Activated T-helper 1 cell treated with anti-CD3 and anti-CD28 coated beads, Interleukin-12 subunit alpha, Interleukin-12 subunit beta, Interleukin-2, Interleukin-4 antibody, amounts not matched to agents 30 ng/mL and 10 ng/mL and 1 ng/mL, durations not matched to agents 14 hours and 24 hours and 36 hours (primary cell): ENCODE measurements around the gene PDE3A. TPM values are rescaled to one million over a fixed set of nuclear protein-coding genes. Genes with fewer than 3 reads are reported as not detected.
"Not testable (repeated sequence)": the region's sequence is repeated elsewhere in the genome, so short reads cannot be mapped to it uniquely, and the experiment has no call there.

Source experiments
- DNase-seq: peaks from one replicate; pipeline ENCODE4 v3.0.0; 2021; ENCODE audit warnings: low spot score
- H3K27ac Mint-ChIP-seq: one replicate; pipeline ENCODE4 v1.8.0; 2021; ENCODE audit warnings: mild to moderate bottlenecking, mixed read lengths
- H3K27me3 Mint-ChIP-seq: one replicate; pipeline ENCODE4 v1.8.0; 2022; ENCODE audit warnings: mild to moderate bottlenecking, moderate library complexity, mixed read lengths; ENCODE audit not compliant: insufficient read depth
- H3K36me3 Mint-ChIP-seq: one replicate; pipeline ENCODE4 v1.8.0; 2021; ENCODE audit warnings: low read depth, mixed read lengths
- H3K4me1 Mint-ChIP-seq: one replicate; pipeline ENCODE4 v1.8.0; 2021; ENCODE audit warnings: low read depth, mixed read lengths
- H3K4me3 Mint-ChIP-seq: one replicate; pipeline ENCODE4 v1.8.0; 2021; ENCODE audit warnings: mild to moderate bottlenecking, moderate library complexity, mixed read lengths
- H3K9me3 Mint-ChIP-seq: one replicate; pipeline ENCODE4 v1.8.0; 2021; ENCODE audit warnings: mixed read lengths
- intact Hi-C: fragments of 100-400 bp; cut with micrococcal nuclease; formaldehyde crosslinking; loops from one replicate; pipeline ENCODE4 v1.15.1; 2024
- total RNA-seq: library from RNA; stranded (reverse); gene quantifications from 2 replicates; pipeline ENCODE4 v1.2.3, GENCODE V29; 2022

The PDE3A gene
- total RNA-seq = not detected in 2 replicates

DNA sequence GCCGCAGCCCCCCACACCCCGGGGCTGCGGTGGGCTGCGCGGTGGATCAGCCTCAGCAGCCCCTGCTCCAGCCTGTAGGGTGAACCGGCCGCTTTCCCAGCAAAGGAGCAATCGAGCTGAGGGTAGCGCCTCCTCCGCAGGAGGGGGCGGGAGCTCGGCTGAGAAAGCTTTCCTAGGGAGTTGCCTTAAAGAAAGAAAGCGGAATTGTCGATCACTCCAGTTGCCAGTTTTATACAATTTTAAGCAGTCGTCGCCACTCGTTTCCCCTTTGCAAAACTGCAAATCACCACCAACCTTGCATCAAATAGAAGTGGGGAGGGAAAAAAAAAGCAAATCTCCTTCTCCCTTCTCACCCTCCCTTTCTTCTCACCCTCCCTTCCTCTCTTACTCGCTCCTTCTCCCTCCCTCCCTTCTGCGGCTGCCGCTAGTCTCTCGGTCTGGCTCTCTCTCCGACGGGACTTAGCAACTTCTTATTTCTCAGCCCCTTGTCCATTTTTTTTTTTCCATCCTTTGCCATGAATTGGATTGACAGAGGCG lies at the start of gene PDE3A:
Gene PDE3A (plus strand): TSS at position 424 of the 537 bp plus-strand sequence. CDS start 748 bp downstream, outside the sequence.
- no peak within 1 kb of the TSS for H3K27ac Mint-ChIP-seq
- intact Hi-C loops = no loop called here
- H3K9me3 Mint-ChIP-seq = no peaks in the 10 kb centered on the region
- no peaks in the 10 kb centered on the region for H3K36me3 Mint-ChIP-seq
- no peak for DNase-seq
- peaks cover 30% of the 10 kb centered on the region for H3K27me3 Mint-ChIP-seq
- no peaks in the 10 kb centered on the region for H3K4me1 Mint-ChIP-seq
- H3K4me3 Mint-ChIP-seq = no peak within 1 kb of the TSS

DNA sequence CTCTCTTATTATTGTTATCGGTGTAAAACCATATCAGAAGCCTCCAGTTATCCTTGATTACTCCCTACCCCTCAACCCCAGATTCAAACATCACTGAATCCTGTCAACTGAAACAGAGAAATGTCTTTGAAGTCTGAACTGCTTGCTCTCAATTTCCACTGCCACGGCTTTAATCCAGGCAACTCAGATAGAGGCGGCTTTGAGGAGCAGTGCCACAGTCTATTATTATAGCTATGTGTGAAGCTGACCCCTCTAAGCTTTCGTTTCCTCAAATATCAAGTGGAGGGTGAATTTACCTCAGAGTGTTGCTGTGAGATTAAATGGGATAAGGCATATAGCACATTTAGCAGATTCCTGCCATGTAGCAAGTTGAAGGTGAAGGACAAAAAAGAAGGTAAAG lies 49.0 kb upstream of the PDE3A start:
- H3K9me3 Mint-ChIP-seq = no peaks in the 10 kb centered on the region
- DNase-seq = no peak
- H3K27ac Mint-ChIP-seq = no peak overlapping the region
- H3K27me3 Mint-ChIP-seq = no peaks in the 10 kb centered on the region
- intact Hi-C loops = no loop called here
- H3K4me1 Mint-ChIP-seq = no peaks in the 10 kb centered on the region
- H3K4me3 Mint-ChIP-seq = no peak overlapping the region
- no peaks in the 10 kb centered on the region for H3K36me3 Mint-ChIP-seq

DNA sequence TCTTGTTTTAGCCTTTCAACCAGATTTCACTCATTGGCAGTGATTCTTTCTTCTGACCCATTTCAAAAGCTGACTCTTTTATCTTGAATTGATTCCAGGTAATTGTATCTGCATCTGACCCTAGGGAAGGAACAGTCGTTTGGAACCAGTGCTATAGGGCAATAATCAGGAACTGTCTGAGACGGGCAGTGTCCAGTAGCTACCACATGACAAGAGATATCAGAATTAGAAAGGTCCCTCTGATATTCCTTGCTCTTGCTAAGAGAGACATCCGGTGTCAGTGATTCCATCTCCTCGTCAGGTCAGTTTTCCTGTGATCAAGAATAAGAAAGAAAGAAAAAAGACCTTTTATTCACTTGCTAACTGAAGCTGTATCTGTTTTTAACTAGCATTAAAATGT lies 47.8 kb upstream of the PDE3A start:
- H3K4me3 Mint-ChIP-seq = no peak overlapping the region
- intact Hi-C loops = no loop called here
- no peaks in the 10 kb centered on the region for H3K27me3 Mint-ChIP-seq
- no peak overlapping the region for H3K27ac Mint-ChIP-seq
- H3K36me3 Mint-ChIP-seq = no peaks in the 10 kb centered on the region
- no peak for DNase-seq
- H3K4me1 Mint-ChIP-seq = no peaks in the 10 kb centered on the region
- no peaks in the 10 kb centered on the region for H3K9me3 Mint-ChIP-seq

DNA sequence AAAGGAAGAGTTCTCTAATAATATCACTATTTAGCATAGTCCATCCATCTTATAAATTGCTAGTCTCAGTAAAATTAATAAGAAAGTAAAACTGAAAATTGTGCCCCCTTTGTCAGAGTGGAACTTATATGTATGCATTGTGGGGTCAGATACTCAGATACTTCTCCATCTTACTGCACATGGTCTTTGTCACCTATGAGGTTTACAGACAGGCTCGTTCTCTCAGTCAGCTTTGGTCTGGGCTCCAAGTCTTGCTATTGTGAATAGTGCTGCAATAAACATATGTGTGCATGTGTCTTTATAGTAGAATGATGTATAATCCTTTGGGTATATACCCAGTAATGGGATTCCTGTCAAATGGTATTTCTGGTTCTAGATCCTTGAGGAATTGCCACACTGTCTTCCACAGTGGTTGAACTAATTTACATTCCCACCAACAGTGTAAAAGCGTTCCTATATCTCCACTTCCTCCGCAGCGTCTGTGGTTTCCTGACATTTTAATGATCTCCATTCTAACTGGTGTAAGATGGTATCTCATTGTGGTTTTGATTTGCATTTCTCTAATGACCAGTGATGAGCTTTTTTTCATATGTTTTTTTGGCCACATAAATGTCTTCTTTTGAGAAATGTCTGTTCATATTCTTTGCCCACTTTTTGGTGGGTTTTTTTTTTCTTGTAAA lies 37.4 kb upstream of the PDE3A start:
- intact Hi-C loops, H3K9me3 Mint-ChIP-seq, H3K36me3 Mint-ChIP-seq, DNase-seq, H3K4me3 Mint-ChIP-seq, H3K27me3 Mint-ChIP-seq, H3K4me1 Mint-ChIP-seq, H3K27ac Mint-ChIP-seq: not testable (repeated sequence)

DNA sequence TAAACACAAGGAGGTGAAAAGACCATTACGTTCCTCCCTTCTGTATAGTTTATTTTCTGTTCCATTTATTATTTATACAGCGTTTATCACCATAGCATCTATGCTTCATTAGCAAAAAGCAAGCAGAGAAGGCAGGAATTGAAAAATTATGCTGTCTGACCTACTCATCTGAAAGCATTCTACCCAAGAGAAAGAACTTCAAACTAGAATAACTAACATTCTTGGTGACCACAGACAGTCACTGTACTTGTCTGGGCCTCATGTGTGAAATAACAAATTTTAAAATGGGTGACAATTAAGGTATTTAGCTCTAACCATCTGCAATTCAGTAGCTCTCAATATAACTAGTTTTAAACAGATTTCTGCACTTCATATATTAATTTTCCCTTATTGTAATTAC lies 29.3 kb upstream of the PDE3A start:
- DNase-seq = no peak
- Mint-ChIP-seq H3K4me3 (no peak overlapping the region), H3K27me3 (peaks cover 2% of the 10 kb centered on the region), H3K27ac (no peak overlapping the region), H3K4me1 (no peaks in the 10 kb centered on the region), H3K36me3 (no peaks in the 10 kb centered on the region), H3K9me3 (peaks cover 5% of the 10 kb centered on the region)
- intact Hi-C loops = no loop called here

DNA sequence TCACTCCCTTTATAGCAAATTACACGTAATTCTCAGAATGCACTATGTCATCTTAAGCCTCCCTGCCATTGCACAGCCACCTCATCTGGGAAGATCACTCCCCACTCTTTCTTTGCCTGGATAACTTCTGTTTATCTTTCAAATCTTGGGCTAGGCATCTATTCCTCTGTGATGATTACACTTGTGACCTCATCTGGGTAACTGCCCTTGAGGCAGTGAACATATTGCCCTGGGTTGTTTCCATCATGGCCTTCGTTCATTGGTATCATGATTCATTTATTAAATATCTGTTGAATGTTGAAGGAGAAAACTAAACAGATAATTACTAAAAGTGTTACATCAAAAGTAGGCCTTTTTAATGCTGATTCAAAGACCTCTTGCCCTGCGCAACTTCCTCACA lies 26.2 kb upstream of the PDE3A start:
- Mint-ChIP-seq H3K27me3 (peaks cover 2% of the 10 kb centered on the region), H3K4me1 (no peaks in the 10 kb centered on the region), H3K27ac (no peak overlapping the region), H3K4me3 (no peak overlapping the region), H3K9me3 (peaks cover 5% of the 10 kb centered on the region), H3K36me3 (no peaks in the 10 kb centered on the region)
- no peak for DNase-seq
- intact Hi-C loops = no loop called here

DNA sequence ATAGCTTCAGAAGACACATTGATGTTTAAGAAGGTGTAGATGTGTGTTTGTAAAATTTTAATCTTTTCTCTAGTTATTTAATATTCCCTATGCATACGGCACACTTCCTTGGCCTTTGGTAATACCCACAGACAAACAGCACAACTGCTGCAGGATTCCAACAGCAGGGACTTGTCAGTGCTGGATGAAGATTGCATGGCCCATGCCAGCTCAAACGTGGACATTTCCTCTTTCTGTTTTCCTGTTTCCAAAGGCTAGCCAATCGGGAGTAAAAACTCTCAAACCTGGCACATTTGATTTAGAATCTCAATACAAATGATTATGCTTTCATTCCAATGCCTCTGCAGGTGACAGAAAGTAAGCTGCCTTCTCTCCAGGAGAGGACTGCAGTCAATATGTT lies 22.5 kb upstream of the PDE3A start:
- Mint-ChIP-seq H3K27ac (no peak overlapping the region), H3K36me3 (no peaks in the 10 kb centered on the region), H3K4me3 (no peak overlapping the region)

DNA sequence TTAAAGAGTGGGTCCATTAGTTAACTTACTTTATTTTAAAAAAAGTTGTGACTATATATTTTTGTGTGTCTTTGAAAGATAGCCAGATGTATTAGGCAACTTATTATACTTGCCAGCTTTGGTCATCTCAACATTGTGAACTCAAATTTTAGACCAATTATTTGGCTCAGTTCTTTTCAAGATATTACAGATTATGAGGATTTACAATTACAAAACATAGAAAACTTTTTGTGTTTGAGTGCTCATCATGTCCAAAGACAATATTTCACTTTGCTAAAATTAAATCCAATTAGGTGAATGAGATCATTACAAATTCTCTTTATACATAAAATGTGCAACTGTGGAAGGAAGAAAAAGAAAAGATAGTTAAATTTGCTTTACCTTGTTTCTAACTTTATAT lies 18.3 kb upstream of the PDE3A start:
- intact Hi-C loops = no loop called here
- DNase-seq = no peak
- no peak overlapping the region for H3K27ac Mint-ChIP-seq
- H3K4me3 Mint-ChIP-seq = no peak overlapping the region
- no peaks in the 10 kb centered on the region for H3K27me3 Mint-ChIP-seq
- H3K36me3 Mint-ChIP-seq = no peaks in the 10 kb centered on the region
- no peaks in the 10 kb centered on the region for H3K9me3 Mint-ChIP-seq
- H3K4me1 Mint-ChIP-seq = no peaks in the 10 kb centered on the region

More for the DNA sequence above, 22.5 kb upstream of the PDE3A start:
- no peak for DNase-seq
- Mint-ChIP-seq H3K4me1 (no peaks in the 10 kb centered on the region), H3K27me3 (no peaks in the 10 kb centered on the region), H3K9me3 (no peaks in the 10 kb centered on the region)
- intact Hi-C loops = no loop called here

DNA sequence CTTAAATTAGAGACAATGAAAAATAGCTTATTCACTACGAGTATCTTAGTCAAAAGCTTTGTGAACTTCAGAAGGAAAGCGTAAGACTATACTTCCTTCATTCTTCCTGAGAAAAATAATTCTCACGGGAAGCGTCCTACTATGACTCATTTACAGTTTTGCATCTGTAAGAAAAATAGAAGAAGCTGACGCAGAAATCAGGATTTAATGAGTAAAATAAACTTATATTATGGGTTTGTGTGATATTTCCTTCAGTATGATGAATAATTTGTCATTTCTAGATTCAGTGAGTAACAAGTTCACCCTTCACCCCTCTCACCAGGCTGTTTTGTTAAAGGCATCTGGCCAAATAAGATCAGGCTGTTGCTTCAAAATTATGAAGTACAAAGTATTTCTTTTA lies 17.8 kb upstream of the PDE3A start:
- Mint-ChIP-seq H3K36me3 (no peaks in the 10 kb centered on the region), H3K27ac (no peak overlapping the region), H3K9me3 (no peaks in the 10 kb centered on the region), H3K4me3 (no peak overlapping the region), H3K4me1 (no peaks in the 10 kb centered on the region), H3K27me3 (no peaks in the 10 kb centered on the region)
- DNase-seq = no peak
- intact Hi-C loops = no loop called here

DNA sequence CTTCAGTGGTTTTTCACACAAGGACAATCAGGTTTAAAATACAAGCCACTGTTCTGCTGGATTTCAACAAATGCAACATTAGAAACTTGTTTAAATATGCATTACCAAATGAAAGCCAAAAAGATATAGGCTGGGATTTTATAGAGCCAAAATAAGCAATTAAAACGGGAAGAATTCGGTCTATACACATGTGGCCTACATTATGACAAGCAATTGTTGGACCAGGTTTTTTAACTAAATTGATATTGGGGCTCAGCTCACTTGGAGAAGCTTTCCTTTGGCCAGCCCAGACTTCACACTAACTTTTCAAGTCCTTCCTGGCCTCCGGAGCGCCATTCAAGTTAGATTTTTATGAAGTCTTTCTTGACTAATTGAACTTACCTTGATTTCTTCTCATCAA lies 16.9 kb upstream of the PDE3A start:
- Mint-ChIP-seq H3K27me3 (no peaks in the 10 kb centered on the region), H3K36me3 (no peaks in the 10 kb centered on the region), H3K9me3 (no peaks in the 10 kb centered on the region), H3K4me1 (no peaks in the 10 kb centered on the region), H3K27ac (no peak overlapping the region), H3K4me3 (no peak overlapping the region)
- DNase-seq = no peak
- intact Hi-C loops = no loop called here

DNA sequence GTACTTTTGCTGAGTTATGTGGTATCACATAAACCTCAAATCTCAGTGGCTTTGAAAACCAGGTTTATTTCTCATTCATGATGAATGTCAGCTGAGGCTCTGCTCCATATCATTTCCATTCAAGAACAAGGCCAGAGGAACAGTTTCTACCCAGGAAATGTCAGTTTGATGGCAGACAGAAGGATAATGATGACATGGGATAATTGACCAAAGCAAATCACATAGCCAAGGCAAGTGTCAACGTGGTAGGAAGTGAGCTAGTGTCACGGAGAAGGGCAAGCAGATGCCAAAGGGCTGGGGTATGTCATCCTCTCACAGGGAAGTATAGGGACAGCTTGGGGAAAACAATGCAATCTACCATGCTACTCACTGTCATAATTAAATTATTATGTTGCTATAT lies 12.3 kb upstream of the PDE3A start:
- intact Hi-C loops = no loop called here
- H3K27me3 Mint-ChIP-seq = no peaks in the 10 kb centered on the region
- no peak overlapping the region for H3K27ac Mint-ChIP-seq
- H3K9me3 Mint-ChIP-seq = no peaks in the 10 kb centered on the region
- H3K4me3 Mint-ChIP-seq = no peak overlapping the region
- DNase-seq = no peak
- H3K36me3 Mint-ChIP-seq = no peaks in the 10 kb centered on the region
- no peaks in the 10 kb centered on the region for H3K4me1 Mint-ChIP-seq

DNA sequence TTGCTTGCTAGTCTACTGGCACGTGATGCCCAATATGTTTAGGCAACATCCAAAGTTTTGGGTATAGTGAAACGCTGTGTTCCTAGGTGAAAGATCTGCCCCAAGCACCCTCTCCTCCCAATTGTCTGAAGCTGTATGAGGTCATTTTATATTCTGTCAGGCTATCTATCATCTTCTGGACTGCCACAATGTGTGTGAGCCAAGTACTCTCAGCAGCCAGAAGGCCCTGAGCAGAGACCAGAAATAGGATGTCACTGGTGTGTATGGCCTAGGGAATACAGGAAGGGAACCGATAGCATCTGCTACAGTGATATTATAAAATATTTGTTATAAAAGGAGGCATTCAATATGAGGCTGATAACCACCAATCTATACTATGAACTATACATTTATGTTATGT lies 7.9 kb upstream of the PDE3A start:
- intact Hi-C loops = no loop called here

DNA sequence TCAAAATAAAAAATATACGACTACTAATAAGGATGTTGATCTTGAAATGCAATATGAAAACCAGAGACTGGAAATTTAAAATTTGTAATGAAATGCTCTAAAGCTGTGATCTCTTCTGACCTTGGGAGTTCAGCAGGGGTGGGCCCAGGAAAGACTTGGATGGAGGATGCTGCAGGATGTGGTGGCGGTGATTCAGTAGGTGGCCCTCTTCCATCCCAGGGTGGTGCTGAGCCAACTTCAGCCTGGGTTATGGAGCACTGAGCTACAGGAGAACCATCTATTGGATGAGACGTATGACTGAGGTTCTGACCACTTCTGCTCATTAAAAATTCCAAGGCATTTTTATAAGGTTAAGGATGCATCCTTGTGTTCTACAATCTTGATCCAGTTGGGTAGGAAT lies 6.9 kb upstream of the PDE3A start:
- H3K4me1 Mint-ChIP-seq = no peaks in the 10 kb centered on the region

More for the DNA sequence above, 7.9 kb upstream of the PDE3A start:
- no peak for DNase-seq
- H3K27ac Mint-ChIP-seq = no peak overlapping the region
- H3K36me3 Mint-ChIP-seq = no peaks in the 10 kb centered on the region
- no peaks in the 10 kb centered on the region for H3K9me3 Mint-ChIP-seq
- H3K27me3 Mint-ChIP-seq = no peaks in the 10 kb centered on the region
- H3K4me1 Mint-ChIP-seq = no peaks in the 10 kb centered on the region
- H3K4me3 Mint-ChIP-seq = no peak overlapping the region

DNA sequence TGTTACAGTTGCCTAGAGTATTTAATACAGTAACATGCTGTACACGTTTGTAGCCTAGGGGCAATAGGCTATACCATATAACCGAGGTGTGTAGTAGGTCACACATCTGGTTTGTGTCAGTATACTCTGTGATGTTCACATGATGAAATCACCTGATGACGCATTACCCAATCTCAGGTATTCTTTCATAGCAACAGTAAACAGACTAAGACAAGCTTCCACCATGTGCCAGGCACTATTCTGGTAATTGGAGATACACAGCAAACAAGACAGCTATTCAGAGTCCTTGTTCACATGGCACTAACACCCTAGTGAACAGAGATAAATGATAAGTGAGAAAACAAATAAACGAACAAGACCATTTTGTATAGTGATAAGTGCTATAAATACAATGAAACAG lies 3.8 kb upstream of the PDE3A start:
- peaks cover 17% of the 10 kb centered on the region for H3K27me3 Mint-ChIP-seq
- H3K4me1 Mint-ChIP-seq = no peaks in the 10 kb centered on the region
- H3K4me3 Mint-ChIP-seq = no peak overlapping the region
- H3K27ac Mint-ChIP-seq = no peak overlapping the region
- no peaks in the 10 kb centered on the region for H3K9me3 Mint-ChIP-seq
- intact Hi-C loops = no loop called here
- no peak for DNase-seq
- H3K36me3 Mint-ChIP-seq = no peaks in the 10 kb centered on the region

More for the DNA sequence above, 6.9 kb upstream of the PDE3A start:
- peak overlapping the region; percentile 26 for H3K27ac Mint-ChIP-seq
- intact Hi-C loops = no loop called here
- H3K27me3 Mint-ChIP-seq = no peaks in the 10 kb centered on the region
- DNase-seq = no peak
- H3K9me3 Mint-ChIP-seq = no peaks in the 10 kb centered on the region
- no peaks in the 10 kb centered on the region for H3K36me3 Mint-ChIP-seq
- no peak overlapping the region for H3K4me3 Mint-ChIP-seq
